Renal pelvis (tissue), 4 donors: ENCODE measurements around the gene SLX9. TPM values are rescaled to one million over a fixed set of nuclear protein-coding genes. Genes with fewer than 3 reads are reported as not detected.

Experiments
- DNase-seq: peaks from one replicate; pipeline ENCODE4 v3.0.0-alpha.2; 2013
- polyA plus RNA-seq, 3 donors: library from polyadenylated mRNA; unstranded; fragments of 120-200 nt; gene quantifications; one replicate each; pipeline ENCODE4 v1.2.1, GENCODE V29; 2013; ENCODE audit not compliant: insufficient read length in 3 of 3

The SLX9 gene
- polyA plus RNA-seq, 3 donors, result 17.9 to 24.4 (median 24.0) TPM

GRCh38 chr21:44956356-44957046 is 16.7 kb downstream of the SLX9 start:
- DNase-seq, result no peak

GRCh38 chr21:44957047-44957831 is 17.4 kb downstream of the SLX9 start:
- no peak for DNase-seq

GRCh38 chr21:44957901-44958451 is 18.1 kb downstream of the SLX9 start:
- DNase-seq, result no peak

GRCh38 chr21:44958471-44959191 is 18.8 kb downstream of the SLX9 start:
- peak; percentile 64 for DNase-seq

- no peak for DNase-seq
Observed at GRCh38 chr21:44959376-44960091, 19.7 kb downstream of the SLX9 start.

GRCh38 chr21:44960141-44961092 is 20.6 kb downstream of the SLX9 start:
- no peak for DNase-seq

- DNase-seq, result no peak
Observed at GRCh38 chr21:44962403-44962966, 22.7 kb downstream of the SLX9 start.

- DNase-seq, result no peak
Observed at GRCh38 chr21:44964381-44964780, 24.6 kb downstream of the SLX9 start.

- DNase-seq, result no peak
Observed at GRCh38 chr21:44965251-44966022, 25.6 kb downstream of the SLX9 start.

GRCh38 chr21:44966135-44967081 is 26.6 kb downstream of the SLX9 start:
- DNase-seq, result no peak

- no peak for DNase-seq
Observed at GRCh38 chr21:44967082-44968047, 27.5 kb downstream of the SLX9 start.

GRCh38 chr21:44969066-44969670 is 29.3 kb downstream of the SLX9 start:
- no peak for DNase-seq

GRCh38 chr21:44969931-44970755 is 30.3 kb downstream of the SLX9 start:
- DNase-seq, result no peak

- no peak for DNase-seq
Observed at GRCh38 chr21:44970766-44971671, 31.2 kb downstream of the SLX9 start.

- DNase-seq, result no peak
Observed at GRCh38 chr21:44971672-44971995, 31.8 kb downstream of the SLX9 start.
